HG03280 (cell line): ENCODE results near the gene SPINDOC.
"Not testable (repeated sequence)": the region's sequence is repeated elsewhere in the genome, so short reads cannot be mapped to it uniquely, and the experiment has no call there.

Source experiments
- ATAC-seq: cut with Tn5 transposase; IDR thresholded peaks from one replicate; pipeline ENCODE4 v1.9.1; 2021; ENCODE audit warnings: mild to moderate bottlenecking, moderate library complexity; ENCODE audit not compliant: unreplicated experiment

The SPINDOC gene

GRCh38 chr11:63853476-63853875 lies 40.2 kb downstream of the SPINDOC start:
- no peak for ATAC-seq

GRCh38 chr11:63854696-63855095 lies 41.4 kb downstream of the SPINDOC start:
- ATAC-seq: no peak

GRCh38 chr11:63855975-63856374 lies 42.7 kb downstream of the SPINDOC start:
- ATAC-seq: no peak

- ATAC-seq: no peak
These were observed 45.6 kb downstream of the SPINDOC start for GRCh38 chr11:63858628-63859550.

GRCh38 chr11:63862923-63863322 lies 49.7 kb downstream of the SPINDOC start:
- ATAC-seq: no peak

GRCh38 chr11:63863620-63864019 lies 50.4 kb downstream of the SPINDOC start:
- not testable (repeated sequence) for ATAC-seq

- ATAC-seq: peak; percentile 70
These were observed 53.0 kb downstream of the SPINDOC start for GRCh38 chr11:63866211-63866610.

GRCh38 chr11:63867511-63867910 lies 54.3 kb downstream of the SPINDOC start:
- ATAC-seq: no peak

GRCh38 chr11:63868399-63869064 lies 55.3 kb downstream of the SPINDOC start:
- no peak for ATAC-seq

GRCh38 chr11:63869171-63869591 lies 55.9 kb downstream of the SPINDOC start:
- no peak for ATAC-seq

- ATAC-seq: no peak
These were observed 56.4 kb downstream of the SPINDOC start for GRCh38 chr11:63869683-63870082.

- ATAC-seq: no peak
These were observed 57.3 kb downstream of the SPINDOC start for GRCh38 chr11:63870351-63871140.

- peak; percentile 87 for ATAC-seq
These were observed 58.9 kb downstream of the SPINDOC start for GRCh38 chr11:63871962-63872799.

- ATAC-seq: no peak
These were observed 59.5 kb downstream of the SPINDOC start for GRCh38 chr11:63872800-63873197.

- no peak for ATAC-seq
These were observed 60.1 kb downstream of the SPINDOC start for GRCh38 chr11:63873311-63873710.

GRCh38 chr11:63874511-63874910 lies 61.3 kb downstream of the SPINDOC start:
- no peak for ATAC-seq

- ATAC-seq: no peak
These were observed 62.3 kb downstream of the SPINDOC start for GRCh38 chr11:63875506-63876065.

GRCh38 chr11:63876616-63877015 lies 63.4 kb downstream of the SPINDOC start:
- ATAC-seq: no peak
